ENCODE data around the gene CCT6B. TPM values are rescaled to one million over a fixed set of nuclear protein-coding genes. Genes with fewer than 3 reads are reported as not detected.
"Not testable (repeated sequence)": the region's sequence is repeated elsewhere in the genome, so short reads cannot be mapped to it uniquely, and the experiment has no call there.

Gene CCT6B
- polyA plus RNA-seq, 4 donors: 4.6 to 4.9 (median 4.6) TPM

- peak in 2 of 4 donors; percentile 68 to 71 for DNase-seq (ENCODE audit: low read depth in 4 of 4, low spot score in 3 of 4)
Measured at GRCh38 chr17:34980681-34981537, 19.6 kb upstream of the CCT6B start.

GRCh38 chr17:34980353-34980680, 19.1 kb upstream of the CCT6B start, which contains the start of gene LIG3:
Gene LIG3, plus strand, starts transcription at chr17:34980512. Its CDS starts 2,494 bp downstream, at chr17:34983006.
- peak; percentile 87 to 89 (median 88) for DNase-seq (ENCODE audit: low read depth in 4 of 4, low spot score in 3 of 4)

GRCh38 chr17:34979650-34980352, 18.5 kb upstream of the CCT6B start:
- DNase-seq (ENCODE audit: low read depth in 4 of 4, low spot score in 3 of 4): no peak

- DNase-seq (ENCODE audit: low read depth in 4 of 4, low spot score in 3 of 4): no peak
Measured at GRCh38 chr17:34979153-34979552, 17.9 kb upstream of the CCT6B start.

- DNase-seq (ENCODE audit: low read depth in 4 of 4, low spot score in 3 of 4): no peak
Measured at GRCh38 chr17:34974794-34975785, 13.8 kb upstream of the CCT6B start.

- DNase-seq (ENCODE audit: low read depth in 4 of 4, low spot score in 3 of 4): no peak
Measured at GRCh38 chr17:34974179-34974578, 12.9 kb upstream of the CCT6B start.

- no peak for DNase-seq (ENCODE audit: low read depth in 4 of 4, low spot score in 3 of 4)
Measured at GRCh38 chr17:34958438-34958837, 2.8 kb downstream of the CCT6B start.

- DNase-seq (ENCODE audit: low read depth in 4 of 4, low spot score in 3 of 4): not testable (repeated sequence)
Measured at GRCh38 chr17:34950780-34951179, 10.5 kb downstream of the CCT6B start.

GRCh38 chr17:34930283-34930682, 31.0 kb downstream of the CCT6B start:
- no peak for DNase-seq (ENCODE audit: low read depth in 4 of 4, low spot score in 3 of 4)

- no peak for DNase-seq (ENCODE audit: low read depth in 4 of 4, low spot score in 3 of 4)
Measured at GRCh38 chr17:34926661-34927060, 34.6 kb downstream of the CCT6B start.

- no peak for DNase-seq (ENCODE audit: low read depth in 4 of 4, low spot score in 3 of 4)
Measured at GRCh38 chr17:34920676-34921075, 40.6 kb downstream of the CCT6B start.

GRCh38 chr17:34917381-34917780, 43.9 kb downstream of the CCT6B start:
- DNase-seq (ENCODE audit: low read depth in 4 of 4, low spot score in 3 of 4): no peak

- DNase-seq (ENCODE audit: low read depth in 4 of 4, low spot score in 3 of 4): no peak
Measured at GRCh38 chr17:34916120-34916519, 45.1 kb downstream of the CCT6B start.

- no peak for DNase-seq (ENCODE audit: low read depth in 4 of 4, low spot score in 3 of 4)
Measured at GRCh38 chr17:34913001-34913400, 48.3 kb downstream of the CCT6B start.

- no peak for DNase-seq (ENCODE audit: low read depth in 4 of 4, low spot score in 3 of 4)
Measured at GRCh38 chr17:34909040-34909439, 52.2 kb downstream of the CCT6B start.

GRCh38 chr17:34902831-34903547, 58.3 kb downstream of the CCT6B start:
- DNase-seq (ENCODE audit: low read depth in 4 of 4, low spot score in 3 of 4): peak in 3 of 4 donors; percentile 27 to 61 (median 35)

- DNase-seq (ENCODE audit: low read depth in 4 of 4, low spot score in 3 of 4): no peak
Measured at GRCh38 chr17:34899643-34900291, 61.5 kb downstream of the CCT6B start.

GRCh38 chr17:34895383-34895782, 65.9 kb downstream of the CCT6B start:
- DNase-seq (ENCODE audit: low read depth in 4 of 4, low spot score in 3 of 4): no peak

- no peak for DNase-seq (ENCODE audit: low read depth in 4 of 4, low spot score in 3 of 4)
Measured at GRCh38 chr17:34894964-34895363, 66.3 kb downstream of the CCT6B start.

Data from right renal pelvis (tissue), 4 donors.